GM19240 (cell line): ENCODE results near the gene GPR155.

Source experiments
- DNase-seq: peaks from one replicate; pipeline ENCODE4 v3.0.0; 2011; ENCODE audit warnings: low spot score; ENCODE audit not compliant: insufficient read length

The GPR155 gene

DNA sequence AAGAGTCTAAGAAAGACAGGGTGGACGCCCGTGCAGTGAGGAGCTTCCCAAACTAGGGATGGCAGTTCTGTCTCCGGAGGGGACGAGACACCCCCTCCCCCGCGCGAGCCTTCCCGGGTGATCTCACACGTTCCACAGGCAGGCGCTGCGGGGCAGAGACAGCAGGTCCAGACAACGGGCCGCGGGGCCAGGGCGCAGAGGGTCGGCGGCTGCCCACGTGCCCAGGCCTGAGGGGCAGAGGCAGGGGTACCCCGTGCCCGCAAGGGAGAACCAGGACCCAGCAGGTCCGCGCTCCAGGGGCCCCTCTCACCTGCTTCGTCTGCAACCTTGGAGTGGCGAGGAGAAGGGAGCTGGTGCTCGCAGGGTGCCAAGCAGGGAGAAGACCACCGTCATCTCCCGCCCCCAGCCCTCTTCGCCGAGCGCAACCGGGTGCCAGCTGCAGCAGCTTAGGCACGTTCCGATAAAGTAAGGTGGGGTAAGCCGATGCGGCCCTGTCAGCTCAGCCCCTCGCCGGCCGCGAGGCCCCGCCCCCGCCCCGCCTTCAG, at the start of gene GPR155:
TSS of gene GPR155 (minus strand) at position 467 of the 545 bp plus-strand sequence. CDS start 5,073 bp downstream, outside the sequence.
- no peak for DNase-seq

DNA sequence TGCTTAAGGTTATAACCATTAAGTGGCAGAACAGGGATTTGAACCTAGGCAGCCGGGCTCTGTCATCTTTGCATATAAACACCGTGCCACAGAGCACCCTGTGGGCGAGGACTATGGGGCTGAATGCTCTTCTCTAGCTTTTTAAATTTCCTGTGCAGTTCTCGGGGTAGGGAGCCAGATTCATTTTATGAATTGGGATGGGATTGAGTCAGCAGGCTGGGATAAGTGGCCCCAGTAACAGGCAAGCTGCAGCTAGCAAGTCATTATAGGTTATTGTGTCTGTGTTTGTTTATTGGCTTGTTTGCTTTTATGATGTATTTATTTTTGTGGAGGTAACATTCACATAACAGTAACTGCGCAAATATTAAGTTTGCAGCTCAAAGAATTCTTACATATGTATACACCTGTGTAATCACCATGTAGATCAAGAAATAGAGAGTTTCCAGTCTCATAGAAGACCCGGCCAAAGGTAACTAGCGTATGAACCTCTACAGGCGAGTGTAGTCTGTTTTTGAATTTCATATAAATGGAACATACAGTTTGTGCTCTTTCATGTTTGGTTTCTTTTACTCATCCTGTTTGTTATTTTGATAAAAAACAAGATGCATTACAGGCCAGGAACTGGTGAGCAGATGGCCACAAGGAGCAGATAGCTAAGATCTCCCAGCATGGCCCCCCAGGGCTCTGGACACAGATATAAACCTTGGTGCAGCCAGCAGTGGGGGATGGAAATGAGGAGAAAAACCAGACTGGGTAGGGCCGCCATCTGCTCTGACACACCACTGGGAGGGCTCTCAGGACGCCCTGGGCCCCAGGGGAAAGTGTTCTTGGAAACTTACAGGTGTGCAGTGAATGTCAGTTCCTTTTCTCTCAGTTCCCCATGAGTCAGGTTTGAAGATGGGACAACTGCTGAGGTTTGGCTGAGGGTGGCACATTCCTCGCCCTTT, 49.2 kb upstream of the GPR155 start:
- DNase-seq = no peak

GRCh38 chr2:174535083-174535482, 48.3 kb upstream of the GPR155 start:
- no peak for DNase-seq

DNA sequence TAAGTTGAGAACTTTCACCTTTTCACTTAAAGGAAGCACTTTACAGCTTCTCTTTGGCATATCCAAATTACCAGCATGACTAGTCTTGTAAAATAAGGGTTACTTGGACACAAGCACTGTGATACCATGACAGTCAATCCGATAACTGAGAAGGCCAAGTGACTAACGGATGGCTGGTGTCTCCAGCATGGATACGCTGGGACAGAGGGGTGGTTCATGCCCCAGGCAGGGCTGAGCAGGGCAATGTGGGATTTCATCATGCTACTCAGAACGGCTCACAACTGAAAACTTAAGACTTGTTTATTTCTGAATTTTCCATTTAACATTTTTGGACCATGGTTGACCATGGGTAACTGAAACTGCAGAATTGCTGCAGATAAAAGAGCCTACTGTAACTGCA, 43.1 kb upstream of the GPR155 start:
- no peak for DNase-seq

DNA sequence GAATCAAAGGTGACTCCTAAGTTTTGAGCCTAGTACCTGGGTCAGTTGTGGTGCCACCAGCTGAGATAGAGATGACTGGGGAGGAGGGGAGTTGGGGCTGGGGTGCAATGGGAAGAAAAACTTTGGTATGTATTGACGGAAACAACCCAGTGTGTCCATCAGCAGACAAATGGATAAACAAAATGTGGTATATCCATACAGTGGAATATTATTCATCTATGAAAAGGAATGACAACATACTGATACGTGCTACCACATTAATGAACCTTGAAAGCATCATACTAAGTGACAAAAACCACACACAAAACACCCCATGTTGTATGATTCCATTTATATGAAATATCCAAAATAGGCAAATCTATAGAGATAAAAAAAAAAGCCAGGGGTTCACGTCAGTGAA, 41.1 kb upstream of the GPR155 start:
- no peak for DNase-seq

GRCh38 chr2:174527101-174527721, 40.4 kb upstream of the GPR155 start:
- no peak for DNase-seq

DNA sequence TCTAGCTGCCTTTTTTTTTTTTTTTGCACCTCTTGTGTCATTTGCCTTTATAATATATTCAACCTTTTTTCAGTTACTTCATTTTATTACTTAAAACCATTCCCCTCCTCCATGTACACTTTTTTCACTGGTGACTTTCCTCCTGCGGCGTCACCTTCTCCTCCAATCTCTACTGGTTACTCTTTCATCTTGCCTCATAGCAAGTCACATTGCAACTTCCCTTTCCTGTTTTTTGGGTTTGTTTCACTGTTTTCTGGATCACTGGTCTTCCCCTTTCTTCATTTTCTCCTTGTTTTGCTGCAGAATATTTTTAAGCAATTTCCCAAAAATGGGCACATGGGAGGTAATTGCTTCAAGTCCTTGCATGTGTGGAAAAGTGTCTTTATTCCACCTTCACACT, 37.7 kb upstream of the GPR155 start:
- DNase-seq = no peak

- DNase-seq = no peak
Observed at GRCh38 chr2:174522553-174522952, 35.7 kb upstream of the GPR155 start.

GRCh38 chr2:174518395-174518794, 31.6 kb upstream of the GPR155 start:
- DNase-seq = no peak

DNA sequence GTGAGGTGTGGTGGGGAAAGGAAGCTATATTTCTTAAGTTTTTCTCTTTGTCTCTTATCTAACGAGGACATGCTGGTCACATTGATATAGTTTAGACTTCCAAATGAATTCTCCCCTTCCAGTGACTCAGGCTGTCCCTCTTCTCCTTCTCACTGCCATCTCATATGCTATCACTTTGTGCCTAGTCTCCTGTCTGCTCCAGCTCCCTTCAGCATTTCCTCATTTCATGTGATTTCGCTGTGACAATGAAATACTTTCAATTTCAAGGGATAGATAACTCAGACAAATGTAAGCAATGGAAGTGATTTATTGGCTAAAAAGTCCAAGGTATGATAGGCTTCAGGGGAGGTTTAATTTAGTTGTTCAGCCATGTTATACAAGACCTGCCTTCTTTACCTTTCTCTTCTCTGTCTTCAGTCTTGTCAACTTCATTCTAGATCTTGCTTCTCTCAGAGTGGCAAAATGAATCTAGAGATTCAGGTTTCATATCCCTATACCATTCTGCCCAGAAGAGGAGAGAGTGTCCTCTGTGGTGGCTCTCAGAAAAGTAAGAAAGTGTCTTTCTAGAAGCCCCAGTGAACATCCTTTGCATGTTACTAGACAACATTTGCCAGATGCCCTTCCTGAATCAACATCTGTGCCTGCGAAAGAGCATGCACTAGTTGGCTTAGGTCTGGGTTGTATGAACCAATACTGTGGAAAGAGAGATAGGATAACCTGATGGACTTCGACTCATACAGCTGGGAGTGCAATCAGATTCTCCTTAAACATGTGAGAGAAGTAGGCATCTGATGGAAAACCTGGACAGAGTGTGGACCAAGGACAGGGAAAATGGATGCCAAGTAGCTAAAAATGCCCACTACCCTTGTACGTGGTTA, 29.9 kb upstream of the GPR155 start:
- no peak for DNase-seq

GRCh38 chr2:174512345-174512744, 25.5 kb upstream of the GPR155 start:
- DNase-seq = no peak

GRCh38 chr2:174511580-174512260, 24.9 kb upstream of the GPR155 start:
- DNase-seq = no peak

- no peak for DNase-seq
Observed at GRCh38 chr2:174510583-174511189, 23.9 kb upstream of the GPR155 start.

- DNase-seq = no peak
Observed at GRCh38 chr2:174503161-174503809, 16.5 kb upstream of the GPR155 start.

- no peak for DNase-seq
Observed at GRCh38 chr2:174499371-174499770, 12.5 kb upstream of the GPR155 start.

- no peak for DNase-seq
Observed at GRCh38 chr2:174495365-174496012, 8.7 kb upstream of the GPR155 start.

- DNase-seq = no peak
Observed at GRCh38 chr2:174493549-174494331, 6.9 kb upstream of the GPR155 start.

DNA sequence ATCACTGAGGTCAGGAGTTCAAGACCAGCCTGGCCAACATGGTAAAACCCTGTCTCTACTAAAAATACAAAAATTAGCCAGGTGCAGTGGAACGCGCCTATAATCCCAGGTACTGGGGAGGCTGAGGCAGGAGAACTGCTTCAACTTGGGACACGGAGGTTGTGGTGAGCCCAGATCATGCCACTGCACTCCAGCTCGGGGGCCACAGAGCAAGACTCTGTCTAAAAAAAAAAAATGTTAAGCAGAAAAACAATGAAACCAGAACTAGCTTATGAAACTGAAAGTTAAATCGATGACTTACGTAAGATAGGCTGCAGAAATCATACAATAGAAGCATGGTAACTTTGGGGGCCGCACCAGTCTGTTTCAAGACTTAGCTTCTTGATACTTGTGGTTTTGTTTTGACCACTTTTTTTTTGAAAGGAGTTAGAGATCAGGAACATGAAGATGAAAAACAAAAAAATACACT, 6.2 kb upstream of the GPR155 start:
- DNase-seq = peak; percentile 7
